Effector CD8-positive, alpha-beta T cell (primary cell): ENCODE measurements around the gene MTERF4.
"Not testable (repeated sequence)": the region's sequence is repeated elsewhere in the genome, so short reads cannot be mapped to it uniquely, and the experiment has no call there.

ENCODE experiments used
- DNase-seq: peaks from one replicate; lab custom pipeline; 2025; lab: John Stamatoyannopoulos, UW

The MTERF4 gene

DNA sequence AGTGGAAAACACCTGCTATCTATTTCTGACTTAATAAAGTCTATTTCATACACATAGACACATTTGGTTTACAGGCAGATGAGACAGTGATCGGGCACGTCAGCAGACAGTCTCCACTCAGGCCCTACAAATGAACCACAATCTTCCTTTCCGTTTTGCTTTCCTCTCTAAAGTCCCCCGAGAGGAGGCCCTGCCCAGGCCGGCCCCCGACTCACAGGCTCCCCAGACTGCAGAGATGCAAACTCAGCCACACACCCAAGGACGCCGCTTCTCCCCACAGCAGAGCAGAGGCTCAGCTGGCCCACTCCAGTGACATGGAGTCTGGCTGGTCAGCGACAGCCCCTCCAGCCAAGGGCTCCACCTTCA lies 9.3 kb upstream of the MTERF4 start:
- DNase-seq: no peak

DNA sequence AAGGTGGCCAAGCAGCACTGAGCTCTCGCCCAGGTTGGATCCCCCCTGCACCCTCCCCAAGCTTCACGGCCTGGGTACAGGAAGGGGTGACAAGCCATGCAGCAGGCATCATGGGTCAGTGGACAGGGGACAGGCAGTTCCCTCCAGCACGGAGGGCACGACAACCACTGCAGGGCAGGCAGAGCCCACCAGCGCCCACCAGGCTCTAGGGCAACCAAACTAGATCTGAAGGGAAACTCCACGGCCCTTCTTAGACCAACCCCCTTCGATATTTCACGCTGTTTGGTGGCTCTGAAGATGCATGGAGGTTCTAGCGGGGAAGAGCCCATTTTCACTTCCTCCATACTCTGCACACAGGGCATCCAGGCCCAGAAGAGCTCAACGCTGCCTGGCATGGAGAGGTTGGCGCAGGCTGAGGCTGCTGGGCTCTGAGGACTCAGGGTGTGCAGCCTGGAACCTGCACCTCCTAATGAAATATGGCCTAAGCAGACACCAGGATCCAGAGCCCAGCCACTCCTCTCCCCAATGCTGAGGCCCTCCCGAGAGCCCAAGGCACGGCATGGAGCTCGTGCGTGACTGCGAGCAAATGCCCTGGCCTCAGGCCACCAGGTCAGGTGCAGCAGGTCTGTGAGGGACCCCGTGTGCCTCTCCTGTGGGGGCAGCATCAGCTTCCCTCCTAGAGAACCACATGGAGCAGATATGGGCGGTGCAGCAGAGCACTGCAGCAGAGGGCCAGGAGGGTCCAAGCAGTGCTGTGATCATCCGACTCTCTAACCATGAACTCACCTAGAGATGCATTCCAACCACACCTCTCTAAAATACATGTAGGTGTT lies 8.7 kb upstream of the MTERF4 start:
- no peak for DNase-seq

- no peak for DNase-seq
These were observed 8.1 kb upstream of the MTERF4 start for GRCh38 chr2:241110089-241110606.

DNA sequence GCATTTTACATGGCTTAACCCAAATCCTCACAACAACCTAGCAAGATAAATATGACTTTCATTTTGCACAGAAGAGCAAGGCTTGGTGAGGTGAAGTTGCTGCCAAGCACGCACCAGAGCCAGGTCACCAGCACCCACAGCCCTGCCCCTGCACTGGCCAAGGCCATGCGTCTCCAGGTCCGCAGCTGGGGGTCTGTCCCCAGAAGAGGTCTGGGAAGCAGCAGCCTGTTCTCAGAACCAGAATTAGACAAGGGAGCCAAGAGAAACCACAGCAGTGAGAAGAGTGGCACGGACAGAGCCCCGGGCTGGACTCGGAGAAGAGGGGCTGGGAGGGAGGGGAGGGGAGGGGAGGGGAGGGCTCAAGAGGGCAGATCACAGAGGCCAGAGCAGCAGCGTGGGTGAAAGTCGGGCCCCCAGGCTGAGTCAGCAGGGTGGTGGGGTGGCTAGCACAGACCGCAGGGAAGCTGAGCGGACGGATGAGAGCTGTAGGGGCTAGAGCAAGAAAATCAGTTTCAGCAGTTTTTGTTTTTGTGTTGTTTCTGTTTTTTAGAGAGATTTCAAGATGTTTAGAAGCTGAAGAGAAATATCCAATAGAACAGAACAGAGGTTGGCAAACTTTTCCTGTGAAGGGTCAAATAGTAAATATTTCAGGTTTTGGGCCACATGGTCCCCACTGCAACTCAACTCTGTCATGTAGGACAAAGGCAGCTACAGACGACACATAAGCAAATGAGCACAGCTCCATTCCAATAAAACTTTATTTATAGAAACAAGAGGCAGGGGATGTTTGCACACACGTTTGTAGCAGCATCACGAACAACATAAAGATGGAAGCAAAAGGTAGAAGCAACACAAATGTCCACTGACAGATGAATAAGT lies 7.4 kb upstream of the MTERF4 start:
- DNase-seq: no peak

DNA sequence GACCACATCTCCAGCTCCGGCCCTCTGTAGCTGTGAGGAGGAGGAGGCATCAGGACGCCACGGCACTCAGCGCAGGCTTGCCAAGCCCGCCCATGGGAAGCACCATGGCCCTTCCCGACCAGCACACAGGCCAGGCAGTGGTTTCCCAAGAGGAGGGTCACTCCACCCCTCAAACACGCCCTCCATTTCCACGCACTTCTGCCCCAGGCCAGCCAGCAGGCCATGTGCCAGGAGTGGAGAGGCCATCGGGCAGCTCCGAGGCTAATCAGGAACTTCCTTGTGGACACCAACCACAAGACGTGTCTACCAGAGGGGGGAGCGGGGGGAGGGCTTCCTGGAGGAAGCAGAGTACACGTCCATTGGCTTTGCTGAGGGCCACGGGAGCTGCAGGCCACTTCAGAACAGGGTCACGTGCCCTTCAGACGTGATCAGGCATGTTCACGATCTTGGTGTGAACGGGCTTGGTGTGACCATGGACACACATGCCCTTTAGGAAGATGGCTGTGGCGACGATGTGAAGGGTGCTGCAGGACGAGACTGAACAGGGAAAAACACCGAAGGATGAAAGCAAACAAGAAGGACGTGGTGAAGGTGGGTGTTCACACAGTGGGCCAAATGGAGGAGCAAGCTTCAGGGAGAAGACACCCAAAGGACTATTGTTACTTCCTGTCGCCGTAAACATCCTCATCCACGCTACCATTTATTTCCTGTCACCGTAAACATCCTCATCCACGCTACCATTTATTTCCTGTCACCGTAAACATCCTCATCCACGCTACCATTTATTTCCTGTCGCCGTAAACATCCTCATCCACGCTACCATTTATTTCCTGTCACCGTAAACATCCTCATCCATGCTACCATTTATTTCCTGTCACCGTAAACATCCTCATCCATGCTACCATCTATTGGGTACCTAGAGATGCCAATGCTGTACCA lies 6.5 kb upstream of the MTERF4 start:
- no peak for DNase-seq

DNA sequence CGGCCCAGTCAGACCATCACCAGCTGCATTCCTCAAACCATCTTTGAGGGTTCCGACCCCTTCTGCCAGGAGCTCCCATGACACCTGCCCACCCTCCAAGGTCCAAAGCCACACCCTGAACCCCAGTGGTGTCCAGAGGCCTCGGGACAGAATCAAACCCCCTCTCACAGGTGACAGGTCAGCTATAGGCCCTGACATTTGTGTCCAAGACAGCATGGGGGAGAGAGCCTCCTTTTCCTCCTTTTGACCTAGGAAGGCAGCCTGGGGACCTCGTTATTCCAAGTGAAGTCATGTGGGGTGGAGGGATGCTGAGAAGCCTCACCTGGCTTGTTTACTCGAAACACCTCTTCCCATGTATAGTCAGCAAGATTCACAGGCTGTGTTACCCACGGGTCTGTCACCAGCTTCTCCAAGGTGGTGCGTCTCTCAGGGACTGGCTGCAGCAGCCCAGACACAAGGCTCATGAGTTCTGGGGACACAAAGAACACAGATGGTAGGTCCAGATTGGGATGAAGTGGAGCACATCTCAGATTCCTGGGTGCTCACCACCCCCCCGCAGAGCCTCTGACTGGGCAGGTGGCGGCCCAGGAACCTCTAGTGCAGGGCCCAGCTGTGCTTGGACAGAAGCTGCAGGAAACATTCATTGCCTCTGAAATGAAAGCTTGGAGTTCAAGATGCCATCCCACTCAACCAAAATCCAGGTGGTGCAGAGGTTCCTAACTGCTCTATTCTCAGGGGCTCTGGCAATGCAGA lies 5.1 kb upstream of the MTERF4 start:
- no peak for DNase-seq

GRCh38 chr2:241105641-241106040 lies 3.6 kb upstream of the MTERF4 start:
- no peak for DNase-seq

DNA sequence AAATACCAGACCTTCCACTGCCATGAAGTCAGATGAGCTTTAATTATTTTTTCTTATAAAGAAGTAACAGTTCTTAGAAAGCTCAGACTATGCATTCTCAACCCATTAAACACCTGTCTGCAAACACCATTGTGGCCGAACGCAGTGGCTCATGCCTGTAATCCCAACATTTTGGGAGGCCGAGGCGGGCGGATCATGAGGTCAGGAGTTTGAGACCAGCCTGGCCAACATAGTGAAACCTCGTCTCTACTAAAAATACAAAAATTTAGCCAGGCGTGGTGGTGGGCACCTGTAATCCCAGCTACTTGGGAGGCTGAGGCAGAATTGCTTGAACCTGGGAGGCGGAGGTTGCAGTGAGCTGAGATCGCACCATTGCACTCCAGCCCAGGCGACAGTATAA lies 2.5 kb upstream of the MTERF4 start:
- not testable (repeated sequence) for DNase-seq

DNA sequence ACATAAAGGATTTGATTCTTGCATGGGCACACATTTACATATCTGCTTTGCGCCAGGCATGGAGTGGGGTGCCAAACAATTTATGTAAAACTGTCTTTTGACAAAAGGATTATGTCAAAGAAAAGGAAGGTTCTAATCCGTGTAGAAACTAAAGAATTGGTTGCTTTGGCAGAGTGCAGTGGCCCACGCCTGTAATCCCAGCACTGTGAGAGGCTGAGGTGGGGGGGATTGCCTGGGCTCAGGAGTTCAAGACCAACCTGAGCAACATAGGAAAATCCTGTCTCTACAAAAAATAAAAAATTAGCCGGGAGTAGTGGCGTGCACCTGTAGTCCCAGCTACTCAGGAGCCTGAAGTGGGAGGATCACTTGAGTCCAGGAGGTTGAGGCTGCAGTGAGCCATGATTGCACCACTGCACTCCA lies 1.1 kb upstream of the MTERF4 start:
- DNase-seq: no peak

DNA sequence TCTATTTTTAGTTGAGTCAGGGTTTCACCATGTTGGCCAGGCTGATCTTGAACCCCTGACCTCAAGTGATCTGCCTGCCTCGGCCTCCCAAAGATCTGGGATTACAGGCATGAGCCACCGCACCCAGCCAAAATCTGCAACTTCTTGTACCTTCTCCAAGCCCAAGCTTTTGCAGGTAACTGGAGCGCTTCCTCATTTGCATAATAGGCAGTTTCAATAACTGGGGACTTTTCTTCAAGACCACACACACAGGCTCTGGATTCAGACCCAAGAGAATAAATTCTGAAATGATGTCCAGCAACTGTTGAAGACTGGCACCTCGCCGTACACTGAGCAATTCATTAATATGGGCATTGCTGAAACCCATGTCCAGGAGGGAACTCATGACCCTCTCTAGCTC lies 2.8 kb downstream of the MTERF4 start:
- no peak for DNase-seq

GRCh38 chr2:241096979-241097378 lies 5.1 kb downstream of the MTERF4 start:
- DNase-seq: no peak

GRCh38 chr2:241095594-241096290 lies 6.3 kb downstream of the MTERF4 start:
- no peak for DNase-seq

GRCh38 chr2:241094924-241095420 lies 7.1 kb downstream of the MTERF4 start:
- no peak for DNase-seq

- no peak for DNase-seq
These were observed 7.9 kb downstream of the MTERF4 start for GRCh38 chr2:241094172-241094571.

DNA sequence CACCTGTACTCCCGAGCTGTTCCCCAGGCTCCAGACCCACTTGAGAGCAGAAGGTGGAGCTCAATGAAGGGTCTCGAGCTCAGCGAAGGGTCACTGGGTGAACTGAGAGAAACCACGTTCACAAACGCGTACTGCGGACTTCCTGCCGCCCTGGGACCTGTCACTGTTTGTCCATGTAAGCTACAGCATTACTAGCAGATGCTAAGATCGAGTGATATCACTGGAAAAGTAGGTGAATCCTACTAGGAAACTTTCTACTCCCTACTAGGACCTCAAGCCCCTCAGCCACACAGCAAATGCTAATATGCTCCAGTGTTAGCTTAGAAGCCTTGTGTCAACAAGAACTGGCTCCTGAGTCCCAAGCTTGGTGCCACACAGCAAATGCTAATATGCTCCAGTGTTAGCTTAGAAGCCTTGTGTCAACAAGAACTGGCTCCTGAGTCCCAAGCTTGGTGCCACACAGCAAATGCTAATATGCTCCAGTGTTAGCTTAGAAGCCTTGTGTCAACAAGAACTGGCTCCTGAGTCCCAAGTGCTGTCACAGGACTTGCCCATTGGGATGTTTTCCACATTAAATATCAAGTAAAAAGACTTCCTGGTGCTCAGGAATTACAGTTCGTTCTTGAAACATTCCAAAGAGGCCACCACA lies 8.8 kb downstream of the MTERF4 start:
- DNase-seq: not testable (repeated sequence)

DNA sequence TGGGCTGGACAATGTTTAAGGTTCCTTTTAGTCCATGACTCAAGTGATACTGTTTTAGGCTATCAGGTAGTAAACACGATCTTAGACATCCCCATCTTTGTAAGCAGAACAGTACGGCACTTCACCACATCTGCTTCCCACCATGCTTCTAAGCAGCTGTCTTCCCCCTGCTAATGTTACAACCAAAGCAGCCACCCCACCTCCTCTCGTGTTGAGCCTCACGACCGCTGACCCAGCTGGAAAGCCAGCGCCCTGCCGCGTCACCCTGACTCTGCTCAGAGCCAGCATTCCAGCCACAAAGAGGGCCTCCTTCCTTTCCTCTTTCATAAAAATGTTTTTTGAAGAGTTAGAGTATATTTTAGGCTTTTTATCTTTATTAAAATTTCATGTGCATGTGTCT lies 9.4 kb downstream of the MTERF4 start:
- no peak for DNase-seq

DNA sequence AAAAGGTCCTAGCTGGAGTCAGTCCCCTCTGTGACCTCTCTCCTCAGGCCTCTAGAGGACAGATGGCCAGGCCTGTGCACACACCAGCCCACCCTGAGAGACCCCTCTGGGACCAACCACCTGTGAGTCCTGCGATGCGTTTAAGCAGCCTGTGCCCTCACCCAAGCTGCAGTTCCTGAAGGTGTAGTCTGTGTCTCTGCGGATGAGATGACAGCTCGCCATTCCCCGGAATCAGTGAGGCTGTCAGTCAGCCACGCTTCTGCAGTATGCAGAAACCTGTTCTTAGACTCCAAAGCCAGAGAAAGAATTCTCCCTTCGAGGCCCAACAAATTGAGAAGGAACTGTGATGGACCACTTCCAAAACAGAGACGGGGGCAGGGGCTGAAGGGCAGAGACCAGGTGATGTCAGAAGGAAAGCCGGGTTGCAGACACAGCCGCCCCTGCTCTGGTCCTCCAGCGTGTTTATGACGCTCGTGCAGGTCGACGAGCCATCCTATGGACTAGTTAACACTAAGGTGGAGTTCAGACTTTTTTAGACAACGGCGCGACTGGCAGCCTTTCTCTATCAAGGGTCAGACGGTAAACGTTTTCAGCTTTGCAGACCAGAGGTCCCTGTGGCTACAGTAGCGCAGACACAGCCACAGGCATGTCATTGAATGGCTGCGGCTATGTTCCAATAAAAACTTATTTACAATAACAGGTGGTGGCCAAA lies 10.2 kb downstream of the MTERF4 start:
- no peak for DNase-seq

- DNase-seq: no peak
These were observed 10.9 kb downstream of the MTERF4 start for GRCh38 chr2:241091201-241091600.
